IMR-90 (cell line): ENCODE results near the gene SENP5. TPM values are rescaled to one million over a fixed set of nuclear protein-coding genes. Genes with fewer than 3 reads are reported as not detected.
A peak's percentile ranks its signal among the peaks of the same experiment; 100 is the strongest.

Source experiments
- ATAC-seq: fragments of 200-7000 bp; cut with Tn5 transposase; 2 replicates; pipeline ENCODE4 v1.9.1; 2020; ENCODE audit warnings: low read depth, mild to moderate bottlenecking, moderate library complexity
- BruUV-seq: library from RNA; stranded (reverse); fragments of 400-500 nt; replicated peaks from 2 replicates; lab custom pipeline; 2021; lab: Mats Ljungman, UMichigan
- CTCF ChIA-PET: fragments of 300-600 bp; formaldehyde crosslinking; extraction: SDS; loops from one replicate; lab custom pipeline; 2021; ENCODE audit warnings: antibody characterized with exemption; lab: Yijun Ruan, JAX
- POLR2A ChIA-PET: fragments of 300-600 bp; sonication (Branson Sonifier 250); formaldehyde crosslinking; loops from one replicate; lab custom pipeline; 2022; ENCODE audit warnings: antibody characterized with exemption; ENCODE audit not compliant: unreplicated experiment; lab: Charles Lee
- DNase-seq: peaks from one replicate; pipeline ENCODE4 v3.0.0; 2013
- H2AFZ ChIP-seq: replicated peaks from 2 replicates; pipeline ENCODE3; 2013; ENCODE audit warnings: low read length, mild to moderate bottlenecking; ENCODE audit not compliant: poor library complexity
- H2AK5ac ChIP-seq: 2 replicates; pipeline ENCODE4 v1.6.1; 2013; ENCODE audit warnings: low read depth, low read length, inconsistent platforms
- H2AK9ac ChIP-seq: replicated peaks from 2 replicates; pipeline ENCODE3; 2013; ENCODE audit warnings: mild to moderate bottlenecking, low read depth, low read length, moderate library complexity; ENCODE audit not compliant: poor library complexity
- H2BK120ac ChIP-seq: 2 replicates; pipeline ENCODE4 v1.6.1; 2013; ENCODE audit warnings: low read depth, low read length, inconsistent platforms
- H2BK15ac ChIP-seq: 3 replicates; pipeline ENCODE4 v1.6.1; 2013; ENCODE audit warnings: low read depth, low read length, inconsistent platforms
- H2BK20ac ChIP-seq: 2 replicates; pipeline ENCODE4 v1.6.1; 2013; ENCODE audit warnings: low read depth, mild to moderate bottlenecking, inconsistent platforms, low read length, moderate library complexity
- H2BK5ac ChIP-seq: 2 replicates; pipeline ENCODE4 v1.6.1; 2013; ENCODE audit warnings: mild to moderate bottlenecking, low read depth, low read length, inconsistent platforms; ENCODE audit not compliant: poor library complexity, severe bottlenecking
- H3K14ac ChIP-seq: replicated peaks from 2 replicates; pipeline ENCODE4 v1.6.1; 2013; ENCODE audit warnings: low read depth, low read length, inconsistent platforms
- H3K18ac ChIP-seq: 2 replicates; pipeline ENCODE4 v1.6.1; 2013; ENCODE audit warnings: low read depth, low read length, control low read depth
- H3K23ac ChIP-seq: 2 replicates; pipeline ENCODE4 v1.6.1; 2013; ENCODE audit warnings: low read depth, low read length, inconsistent platforms
- H3K27ac ChIP-seq: 2 replicates; pipeline ENCODE4 v1.5.1; 2013; ENCODE audit warnings: mild to moderate bottlenecking, control low read depth, low read length; ENCODE audit not compliant: insufficient read depth
- H3K27me3 ChIP-seq: 2 replicates; pipeline ENCODE4 v1.6.1; 2013; ENCODE audit warnings: low read length; ENCODE audit not compliant: control insufficient read depth, insufficient read depth
- H3K36me3 ChIP-seq: 2 replicates; pipeline ENCODE4 v1.6.1; 2013; ENCODE audit warnings: low read length, mixed read lengths; ENCODE audit not compliant: control insufficient read depth, insufficient read depth
- H3K4ac ChIP-seq: 2 replicates; pipeline ENCODE4 v1.6.1; 2013; ENCODE audit warnings: low read depth, low read length, inconsistent platforms
- H3K4me1 ChIP-seq: 2 replicates; pipeline ENCODE4 v1.6.1; 2013; ENCODE audit warnings: low read length, mixed read lengths; ENCODE audit not compliant: control insufficient read depth, insufficient read depth
- H3K4me2 ChIP-seq: 2 replicates; pipeline ENCODE4 v1.6.1; 2013; ENCODE audit warnings: low read depth, mild to moderate bottlenecking, control low read depth, low read length, moderate library complexity
- H3K4me3 ChIP-seq: 2 replicates; pipeline ENCODE4 v1.5.1; 2013; ENCODE audit warnings: low read depth, mild to moderate bottlenecking, control low read depth, low read length, moderate library complexity; ENCODE audit not compliant: insufficient read depth
- H3K56ac ChIP-seq: 2 replicates; pipeline ENCODE4 v1.6.1; 2013; ENCODE audit warnings: low read length, inconsistent platforms; ENCODE audit not compliant: insufficient read depth; ENCODE audit errors: extremely low read depth
- H3K79me1 ChIP-seq, 2 experiments: 2 replicates each; pipeline ENCODE4 v1.6.1; 2013; ENCODE audit warnings: low read length in 2 of 2, inconsistent platforms in 1 of 2, low read depth in 1 of 2
- H3K9ac ChIP-seq: 2 replicates; pipeline ENCODE4 v1.6.1; 2013; ENCODE audit warnings: low read depth, low read length, control low read depth
- H3K9me1 ChIP-seq: 2 replicates; pipeline ENCODE4 v1.6.1; 2013; ENCODE audit warnings: low read length, inconsistent platforms; ENCODE audit not compliant: insufficient read depth
- H3K9me3 ChIP-seq: 2 replicates; pipeline ENCODE4 v1.6.1; 2013; ENCODE audit warnings: low read length; ENCODE audit not compliant: control insufficient read depth, insufficient read depth
- H4K20me1 ChIP-seq: 2 replicates; pipeline ENCODE4 v1.6.1; 2013; ENCODE audit warnings: low read length, inconsistent platforms; ENCODE audit not compliant: insufficient read depth
- H4K5ac ChIP-seq: 2 replicates; pipeline ENCODE4 v1.6.1; 2013; ENCODE audit warnings: mild to moderate bottlenecking, low read depth, low read length, control low read depth
- H4K8ac ChIP-seq, 2 experiments: 2 replicates each; pipeline ENCODE4 v1.6.1; 2013; ENCODE audit warnings: low read depth in 2 of 2, low read length in 2 of 2, control low read depth in 1 of 2, inconsistent platforms in 1 of 2
- H4K91ac ChIP-seq: 2 replicates; pipeline ENCODE4 v1.6.1; 2013; ENCODE audit warnings: low read depth, low read length, inconsistent platforms; ENCODE audit not compliant: insufficient read depth
- BHLHE40 ChIP-seq: fragments of 150-350 bp; IDR thresholded peaks from 2 replicates; pipeline ENCODE4 v1.6.1; 2016; ENCODE audit warnings: mild to moderate bottlenecking, low read depth, low read length
- CHD1 ChIP-seq: IDR thresholded peaks from 2 replicates; pipeline ENCODE4 v1.6.1; 2012; ENCODE audit warnings: low read depth, low read length, improper control_type of control experiment
- ELK1 ChIP-seq: fragments of 150-350 bp; IDR thresholded peaks from 2 replicates; pipeline ENCODE4 v1.6.1; 2016; ENCODE audit warnings: low read depth, mild to moderate bottlenecking, low read length, moderate library complexity, borderline replicate concordance
- MAFK ChIP-seq: IDR thresholded peaks from 2 replicates; pipeline ENCODE4 v1.6.1; 2012; ENCODE audit warnings: low read depth, low read length, improper control_type of control experiment
- MAZ ChIP-seq: IDR thresholded peaks from 2 replicates; pipeline ENCODE4 v1.6.1; 2012; ENCODE audit warnings: low read depth, mild to moderate bottlenecking, low read length, improper control_type of control experiment, moderate library complexity, borderline replicate concordance
- MXI1 ChIP-seq: IDR thresholded peaks from 2 replicates; pipeline ENCODE4 v1.6.1; 2012; ENCODE audit warnings: low read depth, mild to moderate bottlenecking, low read length, moderate library complexity, borderline replicate concordance
- NFE2L2 ChIP-seq: fragments of 150-350 bp; IDR thresholded peaks from 2 replicates; pipeline ENCODE4 v1.6.1; 2016; ENCODE audit warnings: low read depth, mild to moderate bottlenecking, low read length
- RAD21 ChIP-seq: IDR thresholded peaks from 2 replicates; pipeline ENCODE4 v1.6.1; 2012; ENCODE audit warnings: low read length, improper control_type of control experiment
- RCOR1 ChIP-seq: IDR thresholded peaks from 2 replicates; pipeline ENCODE4 v1.6.1; 2012; ENCODE audit warnings: mild to moderate bottlenecking, low read length, improper control_type of control experiment; ENCODE audit not compliant: insufficient replicate concordance
- RFX5 ChIP-seq: IDR thresholded peaks from 2 replicates; pipeline ENCODE4 v1.8.0; 2012; ENCODE audit warnings: low read depth, mild to moderate bottlenecking, low read length, moderate library complexity
- USF2 ChIP-seq: fragments of 150-350 bp; IDR thresholded peaks from 2 replicates; pipeline ENCODE4 v1.6.1; 2017; ENCODE audit warnings: mild to moderate bottlenecking, antibody characterized with exemption, low read length, low read depth
- WGBS, 2 experiments: methylation state at CpG; one replicate each; pipeline versions ENCODE4 v1.1.5 to v1.1.7; 2013; ENCODE audit warnings: missing lambda C conversion rate in 2 of 2; ENCODE audit not compliant: insufficient read length in 1 of 2; ENCODE audit errors: extremely low coverage in 2 of 2; 5-methylcytosine and 5-hydroxymethylcytosine counted together
- dilution Hi-C: fragments of 300-500 bp; cut with HindIII; formaldehyde crosslinking; loops from one replicate; pipeline ENCODE4 v1.14.3; 2018; ENCODE audit warnings: low sequenced_read_pairs; ENCODE audit not compliant: unreplicated experiment
- in situ Hi-C: fragments of 300-500 bp; cut with MboI; formaldehyde crosslinking; loops from 3 replicates; pipeline ENCODE4 v1.14.3; 2019; ENCODE audit warnings: low sequenced_read_pairs, inconsistent platforms, mixed read lengths
- intact Hi-C: fragments of 100-400 bp; cut with micrococcal nuclease; formaldehyde crosslinking; loops from 2 replicates; pipeline ENCODE4 v1.10.0; 2022
- polyA plus RNA-seq, 3 experiments: library from polyadenylated mRNA; depleted of rRNA; stranded (reverse); fragments of >200 nt; gene quantifications; 2 replicates each; pipeline ENCODE4 v1.2.3, GENCODE V29; 2012; ENCODE audit warnings: low replicate concordance in 1 of 3
- total RNA-seq: library from RNA; depleted of rRNA; stranded (reverse); fragments of >200 nt; gene quantifications from 2 replicates; pipeline ENCODE4 v1.2.3, GENCODE V29; 2012

The SENP5 gene
- total and polyA plus RNA-seq, 2 of the 4 experiments (the other 2 are of a cell fraction): 7.4 to 44.4 TPM

- H3K27me3 ChIP-seq: no peaks in the 10 kb centered on the region
- no peak overlapping the region for H3K23ac ChIP-seq
- no peak overlapping the region for H4K8ac ChIP-seq
- H4K5ac ChIP-seq: no peak overlapping the region
- in situ Hi-C loops: no loop called here
- 80% methylated on average over 1 of the region's 3 CpGs; no CpG with 5 or more reads in 1 of the 2 experiments for WGBS, 2 experiments
- POLR2A ChIA-PET: no interaction called here
- BruUV-seq: TSS peak; percentile 88
- H3K4ac ChIP-seq: no peak overlapping the region
- no peak overlapping the region for H3K4me2 ChIP-seq
- dilution Hi-C loops: no loop called here
- no peak overlapping the region for H2AFZ ChIP-seq
- H3K9ac ChIP-seq: no peak overlapping the region
- H3K9me1 ChIP-seq: no peaks in the 10 kb centered on the region; the same call in 1 of the 2 replicates
- no peak overlapping the region for H3K56ac ChIP-seq
- DNase-seq (no peak), ATAC-seq (no peak)
- no peak overlapping the region for H2BK15ac ChIP-seq
- H2AK5ac ChIP-seq: no peak overlapping the region
- no peak overlapping the region for H2AK9ac ChIP-seq
- H4K20me1 ChIP-seq: peaks cover 6% of the 10 kb centered on the region; the same call in 1 of the 2 replicates
- intact Hi-C loops: no loop called here
- H2BK20ac ChIP-seq: no peak overlapping the region
- no peak overlapping the region for H3K27ac ChIP-seq
- H3K18ac ChIP-seq: no peak overlapping the region
- H4K91ac ChIP-seq: no peak overlapping the region
- H3K9me3 ChIP-seq: no peaks in the 10 kb centered on the region
- no peak for TF ChIP-seq NFE2L2
- no peak for TF ChIP-seq RFX5
- no peak for TF ChIP-seq ELK1
- TF ChIP-seq RAD21: no peak
- TF ChIP-seq CHD1: no peak
- TF ChIP-seq MXI1: no peak
- no peak for TF ChIP-seq USF2
- TF ChIP-seq MAFK: no peak
- no peak for TF ChIP-seq RCOR1
- TF ChIP-seq BHLHE40: no peak
- no peak for TF ChIP-seq MAZ
- peaks cover 3% of the 10 kb centered on the region for H3K4me1 ChIP-seq
- no peak overlapping the region for H3K4me3 ChIP-seq
- H3K14ac ChIP-seq: no peak overlapping the region
- peaks cover 46% of the 10 kb centered on the region for H3K36me3 ChIP-seq
- CTCF ChIA-PET: no interaction called here
- no peak overlapping the region for H2BK5ac ChIP-seq
- peaks cover 19 to 32% of the 10 kb centered on the region in 2 experiments for H3K79me1 ChIP-seq
- no peak overlapping the region for H2BK120ac ChIP-seq
Observed at GRCh38 chr3:196936288-196936687, 68.6 kb downstream of the SENP5 start.
